GM20000 (cell line): ENCODE data around the gene TUT4.

Source experiments
- DNase-seq: peaks from one replicate; pipeline ENCODE4 v3.0.0; 2012; ENCODE audit warnings: low spot score
- TF ChIP-seq, protein P1 (sequence below): IDR thresholded peaks from 2 replicates; pipeline ENCODE4 v1.5.1; 2012; ENCODE audit warnings: mild to moderate bottlenecking, control low read depth; ENCODE audit errors: extremely low read depth, missing control alignments

Gene TUT4

GRCh38 chr1:52598729-52599128 lies 45.8 kb upstream of the TUT4 start:
- DNase-seq = no peak

DNA sequence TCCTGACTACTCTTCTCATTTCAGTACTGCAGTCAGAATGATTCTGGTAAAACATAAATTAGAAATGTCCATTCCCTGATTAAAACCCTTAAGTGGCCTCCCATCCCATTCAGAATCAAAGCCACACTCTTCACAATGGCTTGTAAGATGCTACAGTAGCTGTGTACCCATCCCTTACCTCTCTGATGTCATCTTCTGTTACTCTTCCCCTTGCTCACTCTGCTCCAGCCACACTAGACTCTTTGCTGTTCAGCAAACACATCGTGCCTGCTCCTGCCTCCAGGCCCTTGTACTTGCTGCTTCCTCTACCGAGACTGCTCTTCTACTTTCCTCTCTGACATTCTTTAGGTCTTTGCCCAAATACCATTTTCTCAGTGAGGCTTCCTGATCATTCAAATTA lies 45.0 kb upstream of the TUT4 start:
- TF ChIP-seq, protein P1, sequence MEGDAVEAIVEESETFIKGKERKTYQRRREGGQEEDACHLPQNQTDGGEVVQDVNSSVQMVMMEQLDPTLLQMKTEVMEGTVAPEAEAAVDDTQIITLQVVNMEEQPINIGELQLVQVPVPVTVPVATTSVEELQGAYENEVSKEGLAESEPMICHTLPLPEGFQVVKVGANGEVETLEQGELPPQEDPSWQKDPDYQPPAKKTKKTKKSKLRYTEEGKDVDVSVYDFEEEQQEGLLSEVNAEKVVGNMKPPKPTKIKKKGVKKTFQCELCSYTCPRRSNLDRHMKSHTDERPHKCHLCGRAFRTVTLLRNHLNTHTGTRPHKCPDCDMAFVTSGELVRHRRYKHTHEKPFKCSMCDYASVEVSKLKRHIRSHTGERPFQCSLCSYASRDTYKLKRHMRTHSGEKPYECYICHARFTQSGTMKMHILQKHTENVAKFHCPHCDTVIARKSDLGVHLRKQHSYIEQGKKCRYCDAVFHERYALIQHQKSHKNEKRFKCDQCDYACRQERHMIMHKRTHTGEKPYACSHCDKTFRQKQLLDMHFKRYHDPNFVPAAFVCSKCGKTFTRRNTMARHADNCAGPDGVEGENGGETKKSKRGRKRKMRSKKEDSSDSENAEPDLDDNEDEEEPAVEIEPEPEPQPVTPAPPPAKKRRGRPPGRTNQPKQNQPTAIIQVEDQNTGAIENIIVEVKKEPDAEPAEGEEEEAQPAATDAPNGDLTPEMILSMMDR = no peak
- no peak for DNase-seq

More at GRCh38 chr1:52598729-52599128, 45.8 kb upstream of the TUT4 start:
- TF ChIP-seq, protein P1 = no peak

- DNase-seq = no peak
- TF ChIP-seq, protein P1 = no peak
These were observed 42.2 kb upstream of the TUT4 start for GRCh38 chr1:52595061-52595460.

DNA sequence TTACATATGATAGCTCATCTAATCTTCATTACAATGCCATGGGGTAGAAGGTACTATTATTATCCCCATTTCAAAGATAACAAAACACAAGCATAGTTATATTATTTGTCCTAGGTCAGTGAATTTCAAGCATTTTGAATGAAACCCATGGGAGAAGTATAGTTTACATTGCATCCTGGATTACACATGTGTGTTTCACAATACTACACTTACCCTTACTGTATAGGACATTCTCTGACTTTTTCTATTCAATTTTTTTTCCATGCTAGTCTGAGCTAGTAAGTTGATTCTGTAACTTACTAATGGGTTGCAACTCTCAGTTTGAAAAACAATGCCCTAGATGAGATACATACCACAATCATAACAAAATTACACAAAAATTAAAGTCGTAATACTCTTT lies 40.6 kb upstream of the TUT4 start:
- DNase-seq = no peak
- TF ChIP-seq, protein P1 = no peak

GRCh38 chr1:52592637-52593323 lies 39.9 kb upstream of the TUT4 start:
- DNase-seq = no peak
- TF ChIP-seq, protein P1 = no peak

GRCh38 chr1:52590266-52590665 lies 37.4 kb upstream of the TUT4 start:
- DNase-seq = no peak
- TF ChIP-seq, protein P1 = no peak

- TF ChIP-seq, protein P1 = no peak
- no peak for DNase-seq
These were observed 35.6 kb upstream of the TUT4 start for GRCh38 chr1:52588535-52588934.
